ENCODE measurements around the gene CELSR1.

The CELSR1 gene

DNA sequence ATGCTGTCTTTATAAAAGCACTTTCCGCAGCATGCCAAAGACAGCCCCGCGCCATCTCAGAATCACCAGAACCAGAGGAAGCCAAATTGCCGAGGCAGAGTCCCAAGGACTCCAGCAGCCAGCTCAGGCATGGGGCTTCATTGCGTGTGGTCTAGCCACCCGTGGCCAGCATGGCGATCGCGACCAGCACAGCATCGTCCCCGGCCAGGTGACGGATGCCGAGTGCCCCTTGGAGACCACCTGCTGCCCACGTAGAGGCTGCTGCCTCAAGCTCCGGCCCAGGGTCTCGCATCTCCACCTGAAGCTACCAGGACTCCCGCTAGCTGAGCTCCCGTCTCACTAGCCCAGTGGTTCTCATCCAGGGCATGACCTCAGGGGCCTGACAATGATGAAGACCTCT lies 109.2 kb downstream of the CELSR1 start:
- DNase-seq (ENCODE audit: low read depth, low spot score), result no peak
- Histone ChIP-seq H3K27me3 (ENCODE audit: control insufficient read depth, insufficient read depth, low read length) (no peaks in the 10 kb centered on the region), H3K9me3 (ENCODE audit: control insufficient read depth, insufficient read depth, low read length) (no peaks in the 10 kb centered on the region), H3K36me3 (ENCODE audit: control insufficient read depth, insufficient read depth, low read length) (no peaks in the 10 kb centered on the region), H3K4me3 (ENCODE audit: low read length) (no peak overlapping the region), H3K4me1 (ENCODE audit: control insufficient read depth, insufficient read depth, low read length) (no peaks in the 10 kb centered on the region), H3K27ac (ENCODE audit: low read length) (no peak overlapping the region)
- WGBS (ENCODE audit: insufficient coverage, insufficient read length), result no CpG with 5 or more reads among the region's 18 CpGs

- H3K36me3 ChIP-seq (ENCODE audit: control insufficient read depth, insufficient read depth, low read length), result no peaks in the 10 kb centered on the region
- no peaks in the 10 kb centered on the region for H3K4me1 ChIP-seq (ENCODE audit: control insufficient read depth, insufficient read depth, low read length)
- H3K9me3 ChIP-seq (ENCODE audit: control insufficient read depth, insufficient read depth, low read length), result no peaks in the 10 kb centered on the region
- no peak overlapping the region for H3K27ac ChIP-seq (ENCODE audit: low read length)
- no peaks in the 10 kb centered on the region for H3K27me3 ChIP-seq (ENCODE audit: control insufficient read depth, insufficient read depth, low read length)
- no peak for DNase-seq (ENCODE audit: low read depth, low spot score)
- WGBS (ENCODE audit: insufficient coverage, insufficient read length), result no CpG with 5 or more reads among the region's 3 CpGs
- no peak overlapping the region for H3K4me3 ChIP-seq (ENCODE audit: low read length)
Measured at GRCh38 chr22:46425016-46425415, 112.4 kb downstream of the CELSR1 start.

DNA sequence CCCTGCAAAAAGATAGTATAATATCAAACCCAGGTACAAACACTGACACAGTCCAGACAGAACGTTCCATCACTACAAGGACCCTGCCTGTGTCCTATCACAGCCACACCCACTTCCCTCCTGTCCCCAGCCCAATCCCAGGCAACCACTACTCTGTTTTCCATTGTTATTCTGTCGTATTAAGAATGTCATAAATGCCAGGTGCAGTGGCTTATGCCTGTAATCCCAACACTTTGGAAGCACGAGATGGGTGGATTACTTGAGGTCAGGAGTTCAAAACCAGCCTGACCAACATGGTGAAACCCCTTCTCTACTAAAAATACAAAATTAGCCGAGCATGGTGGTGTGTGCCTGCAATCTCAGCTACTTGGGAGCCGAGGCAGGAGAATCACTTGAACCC lies 112.9 kb downstream of the CELSR1 start:
- Histone ChIP-seq H3K4me1 (ENCODE audit: control insufficient read depth, insufficient read depth, low read length) (no peaks in the 10 kb centered on the region), H3K9me3 (ENCODE audit: control insufficient read depth, insufficient read depth, low read length) (no peaks in the 10 kb centered on the region), H3K36me3 (ENCODE audit: control insufficient read depth, insufficient read depth, low read length) (no peaks in the 10 kb centered on the region), H3K27me3 (ENCODE audit: control insufficient read depth, insufficient read depth, low read length) (no peaks in the 10 kb centered on the region), H3K4me3 (ENCODE audit: low read length) (no peak overlapping the region), H3K27ac (ENCODE audit: low read length) (no peak overlapping the region)
- no CpG with 5 or more reads among the region's 5 CpGs for WGBS (ENCODE audit: insufficient coverage, insufficient read length)
- DNase-seq (ENCODE audit: low read depth, low spot score), result no peak

DNA sequence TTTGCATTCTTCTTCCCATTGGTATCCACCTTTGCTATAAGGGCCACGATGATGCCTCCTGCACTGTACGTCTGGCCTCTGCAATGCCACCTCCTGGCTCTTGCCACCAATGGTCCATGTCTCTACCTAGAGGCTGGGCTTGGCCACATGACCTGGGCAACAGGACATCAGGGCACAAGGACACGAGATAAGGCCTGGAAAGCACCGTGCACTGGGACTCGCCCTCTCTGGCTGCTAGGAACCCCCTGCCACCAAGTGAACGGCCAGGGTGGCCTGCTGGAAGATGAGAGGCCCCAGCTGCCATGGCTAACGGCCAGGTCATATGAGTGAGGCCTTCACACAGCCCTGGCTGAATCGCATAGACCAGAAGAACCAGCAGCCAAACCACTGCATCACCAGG lies 114.5 kb downstream of the CELSR1 start:
- Histone ChIP-seq H3K4me1 (ENCODE audit: control insufficient read depth, insufficient read depth, low read length) (no peaks in the 10 kb centered on the region), H3K4me3 (ENCODE audit: low read length) (no peak overlapping the region), H3K9me3 (ENCODE audit: control insufficient read depth, insufficient read depth, low read length) (no peaks in the 10 kb centered on the region), H3K36me3 (ENCODE audit: control insufficient read depth, insufficient read depth, low read length) (no peaks in the 10 kb centered on the region), H3K27ac (ENCODE audit: low read length) (no peak overlapping the region), H3K27me3 (ENCODE audit: control insufficient read depth, insufficient read depth, low read length) (no peaks in the 10 kb centered on the region)
- DNase-seq (ENCODE audit: low read depth, low spot score), result no peak
- no CpG with 5 or more reads among the region's 8 CpGs for WGBS (ENCODE audit: insufficient coverage, insufficient read length)

DNA sequence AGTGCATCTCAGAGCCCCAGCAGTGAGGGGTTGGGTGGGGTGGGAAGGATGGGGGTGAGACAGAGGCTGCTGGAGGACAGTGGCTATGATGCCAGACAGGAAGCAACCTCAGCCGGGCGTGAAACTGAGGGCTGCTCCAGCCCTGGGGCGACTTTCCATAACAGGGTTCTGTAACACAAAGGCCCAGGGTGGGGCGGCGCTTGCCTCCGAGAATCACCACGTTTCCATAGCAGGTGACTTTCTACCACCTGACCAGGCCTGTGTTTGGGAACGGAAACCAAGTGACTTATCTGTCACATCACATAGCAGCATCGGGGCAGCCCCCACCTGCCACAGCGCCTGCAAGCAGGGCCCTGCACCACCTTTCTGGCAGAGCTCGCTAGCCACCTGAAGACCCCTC lies 116.2 kb downstream of the CELSR1 start:
- Histone ChIP-seq H3K4me3 (ENCODE audit: low read length) (no peak overlapping the region), H3K9me3 (ENCODE audit: control insufficient read depth, insufficient read depth, low read length) (no peaks in the 10 kb centered on the region), H3K36me3 (ENCODE audit: control insufficient read depth, insufficient read depth, low read length) (no peaks in the 10 kb centered on the region), H3K4me1 (ENCODE audit: control insufficient read depth, insufficient read depth, low read length) (no peaks in the 10 kb centered on the region), H3K27ac (ENCODE audit: low read length) (no peak overlapping the region), H3K27me3 (ENCODE audit: control insufficient read depth, insufficient read depth, low read length) (no peaks in the 10 kb centered on the region)
- no CpG with 5 or more reads among the region's 11 CpGs for WGBS (ENCODE audit: insufficient coverage, insufficient read length)
- no peak for DNase-seq (ENCODE audit: low read depth, low spot score)

DNA sequence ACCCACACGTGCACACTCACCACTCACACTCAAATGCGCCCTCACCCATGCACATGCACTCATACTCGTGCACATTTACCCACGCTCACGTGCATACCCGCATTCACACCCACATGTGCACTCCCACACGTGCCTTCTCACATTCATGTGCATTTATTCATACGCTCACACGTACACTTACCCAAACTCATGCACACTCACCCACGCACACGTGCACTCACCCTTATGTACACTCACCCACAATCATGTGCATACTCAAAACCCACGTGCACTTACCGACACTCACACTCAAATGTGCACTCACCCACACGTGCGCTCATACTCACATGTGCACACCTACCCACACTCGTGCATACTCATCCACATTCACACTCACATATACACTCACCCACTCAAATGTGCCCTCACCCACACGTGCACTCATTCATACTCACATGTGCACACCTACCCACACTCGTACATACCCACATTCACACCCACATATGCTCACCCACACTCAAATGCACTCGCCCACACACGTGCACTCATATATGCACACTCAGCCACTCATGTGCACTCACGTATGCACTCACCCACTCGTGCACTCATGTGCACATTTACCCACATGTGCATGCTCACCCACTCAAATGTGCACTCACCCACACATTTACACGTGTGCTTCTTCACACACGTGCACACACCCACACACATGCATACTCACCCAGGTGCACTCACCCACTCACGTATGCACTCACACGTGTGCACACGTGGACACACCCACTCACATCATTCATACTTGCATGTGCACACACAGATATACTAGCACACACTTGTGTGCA lies 117.5 kb downstream of the CELSR1 start:
- Histone ChIP-seq H3K9me3 (ENCODE audit: control insufficient read depth, insufficient read depth, low read length) (no peaks in the 10 kb centered on the region), H3K27ac (ENCODE audit: low read length) (no peak overlapping the region), H3K27me3 (ENCODE audit: control insufficient read depth, insufficient read depth, low read length) (no peaks in the 10 kb centered on the region), H3K36me3 (ENCODE audit: control insufficient read depth, insufficient read depth, low read length) (no peaks in the 10 kb centered on the region), H3K4me3 (ENCODE audit: low read length) (no peak overlapping the region), H3K4me1 (ENCODE audit: control insufficient read depth, insufficient read depth, low read length) (no peaks in the 10 kb centered on the region)
- 100% methylated on average over 10 of the region's 27 CpGs for WGBS (ENCODE audit: insufficient coverage, insufficient read length)
- DNase-seq (ENCODE audit: low read depth, low spot score), result no peak

DNA sequence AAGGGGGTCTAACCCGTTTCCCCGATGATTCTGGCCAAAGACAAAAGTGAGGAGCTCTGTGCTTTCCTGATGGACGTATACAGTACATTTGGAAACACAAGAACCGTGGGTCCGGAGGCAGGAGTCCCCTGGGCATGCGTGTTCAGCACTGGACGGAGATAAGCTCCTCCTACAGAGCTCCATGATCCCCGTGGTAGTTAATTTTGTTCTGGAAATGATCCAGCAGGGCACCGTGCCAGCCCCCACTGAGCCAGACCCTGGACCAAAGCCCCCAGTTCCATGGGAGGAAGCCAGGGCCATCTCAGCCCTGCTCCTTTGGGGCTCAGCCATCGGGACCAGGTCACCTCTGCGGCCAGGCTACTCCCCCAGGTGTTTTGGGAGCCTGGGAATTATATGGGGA lies 118.6 kb downstream of the CELSR1 start:
- Histone ChIP-seq H3K4me1 (ENCODE audit: control insufficient read depth, insufficient read depth, low read length) (no peaks in the 10 kb centered on the region), H3K27ac (ENCODE audit: low read length) (no peak overlapping the region), H3K36me3 (ENCODE audit: control insufficient read depth, insufficient read depth, low read length) (no peaks in the 10 kb centered on the region), H3K27me3 (ENCODE audit: control insufficient read depth, insufficient read depth, low read length) (no peaks in the 10 kb centered on the region), H3K9me3 (ENCODE audit: control insufficient read depth, insufficient read depth, low read length) (no peaks in the 10 kb centered on the region), H3K4me3 (ENCODE audit: low read length) (no peak overlapping the region)
- WGBS (ENCODE audit: insufficient coverage, insufficient read length), result no CpG with 5 or more reads among the region's 11 CpGs
- no peak for DNase-seq (ENCODE audit: low read depth, low spot score)

- Histone ChIP-seq H3K27me3 (ENCODE audit: control insufficient read depth, insufficient read depth, low read length) (no peaks in the 10 kb centered on the region), H3K27ac (ENCODE audit: low read length) (no peak overlapping the region), H3K9me3 (ENCODE audit: control insufficient read depth, insufficient read depth, low read length) (no peaks in the 10 kb centered on the region), H3K36me3 (ENCODE audit: control insufficient read depth, insufficient read depth, low read length) (no peaks in the 10 kb centered on the region), H3K4me1 (ENCODE audit: control insufficient read depth, insufficient read depth, low read length) (no peaks in the 10 kb centered on the region), H3K4me3 (ENCODE audit: low read length) (no peak overlapping the region)
- DNase-seq (ENCODE audit: low read depth, low spot score), result no peak
- no CpG with 5 or more reads among the region's 7 CpGs for WGBS (ENCODE audit: insufficient coverage, insufficient read length)
Measured at GRCh38 chr22:46417769-46418168, 119.7 kb downstream of the CELSR1 start.

- DNase-seq (ENCODE audit: low read depth, low spot score), result no peak
Measured at GRCh38 chr22:46416891-46417580, 120.4 kb downstream of the CELSR1 start.

GRCh38 chr22:46416520-46416871 lies 120.9 kb downstream of the CELSR1 start:
- no CpG with 5 or more reads among the region's 14 CpGs for WGBS (ENCODE audit: insufficient coverage, insufficient read length)
- DNase-seq (ENCODE audit: low read depth, low spot score), result no peak
- H3K27ac ChIP-seq (ENCODE audit: low read length), result no peak overlapping the region

More at GRCh38 chr22:46416891-46417580, 120.4 kb downstream of the CELSR1 start:
- Histone ChIP-seq H3K27me3 (ENCODE audit: control insufficient read depth, insufficient read depth, low read length) (no peaks in the 10 kb centered on the region), H3K9me3 (ENCODE audit: control insufficient read depth, insufficient read depth, low read length) (no peaks in the 10 kb centered on the region), H3K27ac (ENCODE audit: low read length) (no peak overlapping the region), H3K4me3 (ENCODE audit: low read length) (no peak overlapping the region), H3K4me1 (ENCODE audit: control insufficient read depth, insufficient read depth, low read length) (no peaks in the 10 kb centered on the region), H3K36me3 (ENCODE audit: control insufficient read depth, insufficient read depth, low read length) (no peaks in the 10 kb centered on the region)
- WGBS (ENCODE audit: insufficient coverage, insufficient read length), result no CpG with 5 or more reads among the region's 24 CpGs

More at GRCh38 chr22:46416520-46416871, 120.9 kb downstream of the CELSR1 start:
- H3K4me1 ChIP-seq (ENCODE audit: control insufficient read depth, insufficient read depth, low read length), result no peaks in the 10 kb centered on the region
- H3K36me3 ChIP-seq (ENCODE audit: control insufficient read depth, insufficient read depth, low read length), result no peaks in the 10 kb centered on the region
- no peaks in the 10 kb centered on the region for H3K27me3 ChIP-seq (ENCODE audit: control insufficient read depth, insufficient read depth, low read length)
- H3K4me3 ChIP-seq (ENCODE audit: low read length), result no peak overlapping the region
- H3K9me3 ChIP-seq (ENCODE audit: control insufficient read depth, insufficient read depth, low read length), result no peaks in the 10 kb centered on the region
